ENCODE data around the gene MITF. TPM values are rescaled to one million over a fixed set of nuclear protein-coding genes. Genes with fewer than 3 reads are reported as not detected.

Gene MITF
- polyA plus RNA-seq, 1 of the 3 experiments (the other 2 are of a cell fraction) = 1.7 TPM

DNA sequence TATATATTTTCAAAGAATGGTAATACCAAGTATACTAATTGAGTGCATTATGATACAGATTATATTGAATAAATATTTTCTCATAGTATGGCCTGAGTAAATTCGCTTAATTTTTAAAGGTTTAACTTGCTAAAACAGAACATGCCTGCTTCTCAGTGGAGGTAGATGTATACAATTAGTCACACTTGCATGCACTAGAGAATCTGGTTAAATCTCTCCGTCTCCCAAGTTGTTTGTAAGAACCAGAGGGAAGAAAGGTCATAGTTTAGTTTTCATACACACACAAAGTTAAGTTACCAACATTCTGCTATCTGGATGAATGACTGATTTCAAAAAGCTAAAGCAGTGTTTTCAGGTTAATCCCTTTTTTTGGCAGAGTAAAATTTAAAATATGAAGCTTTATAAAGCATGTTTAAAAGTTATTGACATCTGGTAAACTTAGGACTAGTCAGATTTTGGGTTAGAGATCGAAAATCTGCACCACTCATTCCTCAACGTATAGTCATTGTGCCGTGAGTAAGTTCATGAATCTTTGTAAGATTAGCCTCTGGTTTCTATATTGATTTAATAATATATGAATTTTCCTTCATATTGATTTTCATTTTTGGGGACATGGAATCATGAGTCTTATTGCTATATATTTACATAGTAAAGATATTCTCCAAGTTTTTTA, 142.6 kb downstream of the MITF start:
- ChIA-PET POLR2A (no interaction called here), CTCF (interaction anchor here (1.0 to 1.3 kb wide), 2 partner anchors 15 to 26 kb away, joined by 3 read pairs; no protein-coding TSS in a partner anchor)
- 77% methylated on average over 5 of the region's 5 CpGs for WGBS (ENCODE audit: low lambda C conversion rate)
- no peaks in the 10 kb centered on the region for H3K36me3 ChIP-seq (replicated peaks in 1 of 2; ENCODE audit: control insufficient read depth in 1 of 2, insufficient read depth in 2 of 2, low read length in 1 of 2)
- H3K4me2 ChIP-seq = no peak overlapping the region
- no peak overlapping the region for H3K4me3 ChIP-seq (ENCODE audit: low read depth in 2 of 2, low read length in 1 of 2)
- no peaks in the 10 kb centered on the region; a peak in 1 of 4 replicates for H3K4me1 ChIP-seq (ENCODE audit: control insufficient read depth in 1 of 2, insufficient read depth in 2 of 2, low read depth in 1 of 2, low read length in 1 of 2)
- TF ChIP-seq RXRA (IDR thresholded peaks at IDR 0.05; ENCODE audit: borderline replicate concordance, low read depth) = no peak
- no peak for TF ChIP-seq RFX5 (IDR thresholded peaks at IDR 0.05; ENCODE audit: low read length)
- no peak for TF ChIP-seq TCF12 (IDR thresholded peaks at IDR 0.05)
- TF ChIP-seq, protein P1, sequence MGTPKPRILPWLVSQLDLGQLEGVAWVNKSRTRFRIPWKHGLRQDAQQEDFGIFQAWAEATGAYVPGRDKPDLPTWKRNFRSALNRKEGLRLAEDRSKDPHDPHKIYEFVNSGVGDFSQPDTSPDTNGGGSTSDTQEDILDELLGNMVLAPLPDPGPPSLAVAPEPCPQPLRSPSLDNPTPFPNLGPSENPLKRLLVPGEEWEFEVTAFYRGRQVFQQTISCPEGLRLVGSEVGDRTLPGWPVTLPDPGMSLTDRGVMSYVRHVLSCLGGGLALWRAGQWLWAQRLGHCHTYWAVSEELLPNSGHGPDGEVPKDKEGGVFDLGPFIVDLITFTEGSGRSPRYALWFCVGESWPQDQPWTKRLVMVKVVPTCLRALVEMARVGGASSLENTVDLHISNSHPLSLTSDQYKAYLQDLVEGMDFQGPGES (IDR thresholded peaks at IDR 0.05; ENCODE audit: low read depth, low read length) = no peak
- TF ChIP-seq MEF2A (IDR thresholded peaks at IDR 0.05; ENCODE audit: borderline replicate concordance, low read depth) = no peak
- TF ChIP-seq, protein P2, sequence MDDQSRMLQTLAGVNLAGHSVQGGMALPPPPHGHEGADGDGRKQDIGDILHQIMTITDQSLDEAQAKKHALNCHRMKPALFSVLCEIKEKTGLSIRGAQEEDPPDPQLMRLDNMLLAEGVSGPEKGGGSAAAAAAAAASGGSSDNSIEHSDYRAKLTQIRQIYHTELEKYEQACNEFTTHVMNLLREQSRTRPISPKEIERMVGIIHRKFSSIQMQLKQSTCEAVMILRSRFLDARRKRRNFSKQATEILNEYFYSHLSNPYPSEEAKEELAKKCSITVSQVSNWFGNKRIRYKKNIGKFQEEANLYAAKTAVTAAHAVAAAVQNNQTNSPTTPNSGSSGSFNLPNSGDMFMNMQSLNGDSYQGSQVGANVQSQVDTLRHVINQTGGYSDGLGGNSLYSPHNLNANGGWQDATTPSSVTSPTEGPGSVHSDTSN (IDR thresholded peaks at IDR 0.05) = no peak
- TF ChIP-seq, protein P3, sequence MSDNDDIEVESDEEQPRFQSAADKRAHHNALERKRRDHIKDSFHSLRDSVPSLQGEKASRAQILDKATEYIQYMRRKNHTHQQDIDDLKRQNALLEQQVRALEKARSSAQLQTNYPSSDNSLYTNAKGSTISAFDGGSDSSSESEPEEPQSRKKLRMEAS (IDR thresholded peaks at IDR 0.05; ENCODE audit: low read depth) = no peak
- TF ChIP-seq CHD2 (IDR thresholded peaks at IDR 0.05; ENCODE audit: low read length, partially characterized antibody) = no peak
- no peak for TF ChIP-seq REST (IDR thresholded peaks at IDR 0.05; ENCODE audit: low read depth, low read length)
- TF ChIP-seq, protein P4, sequence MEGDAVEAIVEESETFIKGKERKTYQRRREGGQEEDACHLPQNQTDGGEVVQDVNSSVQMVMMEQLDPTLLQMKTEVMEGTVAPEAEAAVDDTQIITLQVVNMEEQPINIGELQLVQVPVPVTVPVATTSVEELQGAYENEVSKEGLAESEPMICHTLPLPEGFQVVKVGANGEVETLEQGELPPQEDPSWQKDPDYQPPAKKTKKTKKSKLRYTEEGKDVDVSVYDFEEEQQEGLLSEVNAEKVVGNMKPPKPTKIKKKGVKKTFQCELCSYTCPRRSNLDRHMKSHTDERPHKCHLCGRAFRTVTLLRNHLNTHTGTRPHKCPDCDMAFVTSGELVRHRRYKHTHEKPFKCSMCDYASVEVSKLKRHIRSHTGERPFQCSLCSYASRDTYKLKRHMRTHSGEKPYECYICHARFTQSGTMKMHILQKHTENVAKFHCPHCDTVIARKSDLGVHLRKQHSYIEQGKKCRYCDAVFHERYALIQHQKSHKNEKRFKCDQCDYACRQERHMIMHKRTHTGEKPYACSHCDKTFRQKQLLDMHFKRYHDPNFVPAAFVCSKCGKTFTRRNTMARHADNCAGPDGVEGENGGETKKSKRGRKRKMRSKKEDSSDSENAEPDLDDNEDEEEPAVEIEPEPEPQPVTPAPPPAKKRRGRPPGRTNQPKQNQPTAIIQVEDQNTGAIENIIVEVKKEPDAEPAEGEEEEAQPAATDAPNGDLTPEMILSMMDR (IDR thresholded peaks at IDR 0.05) = no peak
- TF ChIP-seq FOXJ3 (CRISPR knock-in tag; IDR thresholded peaks at IDR 0.05) = no peak
- TF ChIP-seq NFIC (IDR thresholded peaks at IDR 0.05; ENCODE audit: borderline replicate concordance) = no peak
- no peak for TF ChIP-seq TAF1 (IDR thresholded peaks at IDR 0.05; ENCODE audit: borderline replicate concordance, low read depth, low read length)
- no peaks in the 10 kb centered on the region for H3F3A ChIP-seq (replicated peaks; ENCODE audit: insufficient read depth)
- no peak overlapping the region for H3K9ac ChIP-seq
- no peak overlapping the region for H2AFZ ChIP-seq (ENCODE audit: low read depth)
- no peaks in the 10 kb centered on the region for H3K79me2 ChIP-seq (ENCODE audit: insufficient read depth)
- H4K20me1 ChIP-seq (ENCODE audit: insufficient read depth) = no peaks in the 10 kb centered on the region
- H3K27me3 ChIP-seq (ENCODE audit: insufficient read depth) = no peaks in the 10 kb centered on the region
- DNase-seq = no peak
- H3K9me2 ChIP-seq = no peaks in the 10 kb centered on the region
- H3K9me3 ChIP-seq = no peaks in the 10 kb centered on the region
- H3K27ac ChIP-seq (ENCODE audit: low read depth in 2 of 2, low read length in 1 of 2) = no peak overlapping the region
